ENCODE results near the gene SCRT2.

DNA sequence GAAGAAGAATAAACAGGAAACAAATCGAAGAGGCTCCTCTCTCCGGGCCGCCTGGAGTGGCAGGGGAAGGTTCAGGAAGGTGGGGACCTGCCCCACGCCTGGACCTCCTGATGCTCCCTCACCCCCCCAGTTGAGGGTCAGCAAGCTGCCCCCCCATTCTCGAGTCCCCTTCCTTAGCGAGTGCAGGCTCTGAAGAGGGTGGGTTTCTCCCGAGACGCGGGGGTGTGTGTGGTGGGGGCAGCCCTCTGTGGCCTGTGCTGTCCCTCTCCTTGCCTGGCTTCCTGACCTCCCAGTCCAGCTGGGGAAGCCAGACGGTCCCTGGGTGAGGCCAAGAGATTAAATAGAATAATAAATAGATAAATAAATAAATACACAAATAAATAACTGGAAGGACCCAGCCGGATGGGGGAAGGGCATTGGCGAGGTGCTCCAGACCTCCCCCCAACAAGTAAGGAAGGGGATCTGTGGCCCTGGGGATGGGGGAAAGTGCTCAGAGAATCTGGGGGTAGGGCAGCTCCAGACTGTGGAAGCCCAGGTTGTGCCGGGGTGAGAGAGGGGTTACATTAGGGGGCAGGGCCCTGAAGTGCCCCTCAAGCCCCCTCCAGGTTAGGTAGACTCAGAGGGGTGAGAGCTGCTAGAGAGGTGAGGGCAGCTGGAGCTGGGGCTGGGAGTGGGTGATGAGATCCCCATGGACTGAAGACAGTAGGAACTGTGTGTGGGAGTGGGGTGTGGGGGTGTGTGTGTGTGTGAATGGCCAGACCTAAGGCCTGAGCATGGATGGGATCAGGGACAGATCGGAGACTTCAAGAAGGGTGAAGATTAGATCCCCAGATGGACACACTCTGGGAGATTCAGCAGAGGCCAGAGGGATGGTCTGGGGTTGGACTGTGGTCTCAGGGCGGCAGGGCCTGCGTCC lies 13.1 kb downstream of the SCRT2 start:
- TF ChIP-seq, protein P1, sequence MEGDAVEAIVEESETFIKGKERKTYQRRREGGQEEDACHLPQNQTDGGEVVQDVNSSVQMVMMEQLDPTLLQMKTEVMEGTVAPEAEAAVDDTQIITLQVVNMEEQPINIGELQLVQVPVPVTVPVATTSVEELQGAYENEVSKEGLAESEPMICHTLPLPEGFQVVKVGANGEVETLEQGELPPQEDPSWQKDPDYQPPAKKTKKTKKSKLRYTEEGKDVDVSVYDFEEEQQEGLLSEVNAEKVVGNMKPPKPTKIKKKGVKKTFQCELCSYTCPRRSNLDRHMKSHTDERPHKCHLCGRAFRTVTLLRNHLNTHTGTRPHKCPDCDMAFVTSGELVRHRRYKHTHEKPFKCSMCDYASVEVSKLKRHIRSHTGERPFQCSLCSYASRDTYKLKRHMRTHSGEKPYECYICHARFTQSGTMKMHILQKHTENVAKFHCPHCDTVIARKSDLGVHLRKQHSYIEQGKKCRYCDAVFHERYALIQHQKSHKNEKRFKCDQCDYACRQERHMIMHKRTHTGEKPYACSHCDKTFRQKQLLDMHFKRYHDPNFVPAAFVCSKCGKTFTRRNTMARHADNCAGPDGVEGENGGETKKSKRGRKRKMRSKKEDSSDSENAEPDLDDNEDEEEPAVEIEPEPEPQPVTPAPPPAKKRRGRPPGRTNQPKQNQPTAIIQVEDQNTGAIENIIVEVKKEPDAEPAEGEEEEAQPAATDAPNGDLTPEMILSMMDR (IDR thresholded peaks at IDR 0.05), result no peak
- TF ChIP-seq EZH2 (IDR thresholded peaks at IDR 0.05) (no peak), EZH2phosphoT487 (IDR thresholded peaks at IDR 0.05) (no peak)

All from neural progenitor cell (in vitro differentiated cells).